Neural progenitor cell (in vitro differentiated cells): ENCODE data around the gene UBE2L3. TPM values are rescaled to one million over a fixed set of nuclear protein-coding genes. Genes with fewer than 3 reads are reported as not detected.
"Not testable (repeated sequence)": the region's sequence is repeated elsewhere in the genome, so short reads cannot be mapped to it uniquely, and the experiment has no call there.

Experiments
- DNase-seq: peaks from one replicate; pipeline ENCODE4 v3.0.0-alpha.2; 2016; ENCODE audit warnings: low spot score
- H2AFZ ChIP-seq: fragments of 200-600 bp; sonication (generic); replicated peaks from 2 replicates; pipeline ENCODE4 v1.6.1; 2016; ENCODE audit warnings: antibody characterized with exemption
- H3F3A ChIP-seq: fragments of 200-600 bp; sonication (generic); 2 replicates; pipeline ENCODE4 v1.6.1; 2016; ENCODE audit warnings: antibody characterized with exemption, low read depth
- H3K27ac ChIP-seq: fragments of 200-600 bp; sonication (generic); 2 replicates; pipeline ENCODE4 v1.5.1; 2016; ENCODE audit warnings: mild to moderate bottlenecking
- H3K27me3 ChIP-seq: fragments of 200-600 bp; sonication (generic); 2 replicates; pipeline ENCODE4 v1.6.1; 2016; ENCODE audit warnings: mild to moderate bottlenecking, moderate library complexity
- H3K36me3 ChIP-seq: fragments of 200-600 bp; sonication (generic); 2 replicates; pipeline ENCODE4 v1.5.1; 2016
- H3K4me1 ChIP-seq: fragments of 200-600 bp; sonication (generic); 2 replicates; pipeline ENCODE4 v1.6.1; 2016; ENCODE audit warnings: mixed run types
- H3K4me2 ChIP-seq: fragments of 200-600 bp; sonication (generic); 2 replicates; pipeline ENCODE4 v1.6.1; 2016
- H3K4me3 ChIP-seq: fragments of 200-600 bp; sonication (generic); 2 replicates; pipeline ENCODE4 v1.5.1; 2016
- H3K79me2 ChIP-seq: fragments of 200-600 bp; sonication (generic); 2 replicates; pipeline ENCODE4 v1.6.1; 2016; ENCODE audit warnings: low read depth
- H3K9ac ChIP-seq: fragments of 200-600 bp; sonication (generic); 2 replicates; pipeline ENCODE4 v1.6.1; 2016
- H3K9me3 ChIP-seq: fragments of 200-600 bp; sonication (generic); 2 replicates; pipeline ENCODE4 v1.5.1; 2016; ENCODE audit warnings: low read depth
- H4K20me1 ChIP-seq: fragments of 200-600 bp; sonication (generic); 2 replicates; pipeline ENCODE4 v1.6.1; 2016; ENCODE audit warnings: low read depth
- H3K27ac Mint-ChIP-seq: 3 replicates; pipeline ENCODE4 v1.8.0; 2021; ENCODE audit warnings: mixed read lengths
- H3K27me3 Mint-ChIP-seq: 2 replicates; pipeline ENCODE4 v1.8.0; 2022; ENCODE audit warnings: low read depth, mild to moderate bottlenecking, inconsistent platforms, moderate library complexity, mixed read lengths; ENCODE audit not compliant: insufficient read depth
- H3K36me3 Mint-ChIP-seq: 3 replicates; pipeline ENCODE4 v1.8.0; 2021; ENCODE audit warnings: mixed read lengths
- H3K4me1 Mint-ChIP-seq: 3 replicates; pipeline ENCODE4 v1.8.0; 2021; ENCODE audit warnings: mixed read lengths
- H3K4me3 Mint-ChIP-seq: 3 replicates; pipeline ENCODE4 v1.8.0; 2021; ENCODE audit warnings: mild to moderate bottlenecking, moderate library complexity, mixed read lengths
- H3K9me3 Mint-ChIP-seq: 3 replicates; pipeline ENCODE4 v1.8.0; 2020; ENCODE audit warnings: mixed read lengths
- CTCF ChIP-seq: fragments of 200-600 bp; sonication (generic); IDR thresholded peaks from 2 replicates; pipeline ENCODE4 v1.5.1; 2017; ENCODE audit warnings: antibody characterized with exemption, mild to moderate bottlenecking
- EZH2 ChIP-seq: fragments of 200-600 bp; sonication (generic); IDR thresholded peaks from 2 replicates; pipeline ENCODE4 v1.6.1; 2017; ENCODE audit warnings: antibody characterized with exemption, mild to moderate bottlenecking, moderate library complexity
- EZH2phosphoT487 ChIP-seq: fragments of 200-600 bp; sonication (generic); IDR thresholded peaks from 2 replicates; pipeline ENCODE4 v1.6.1; 2017; ENCODE audit warnings: antibody characterized with exemption
- total RNA-seq: library from RNA; depleted of rRNA; stranded (reverse); fragments of >200 nt; gene quantifications from 2 replicates; pipeline ENCODE4 v1.2.3, GENCODE V29; 2015; ENCODE audit warnings: low replicate concordance

The UBE2L3 gene
- total RNA-seq, 1 donor from 2014 or later, result 61.2 TPM

- Histone ChIP-seq H3F3A (no peaks in the 10 kb centered on the region), H3K4me3 (no peak overlapping the region), H3K9ac (no peak overlapping the region), H2AFZ (no peak overlapping the region), H3K27ac (no peak overlapping the region), H4K20me1 (peaks cover 96% of the 10 kb centered on the region), H3K79me2 (peaks cover 100% of the 10 kb centered on the region), H3K27me3 (no peaks in the 10 kb centered on the region), H3K4me1 (no peaks in the 10 kb centered on the region), H3K36me3 (no peaks in the 10 kb centered on the region), H3K9me3 (no peaks in the 10 kb centered on the region), H3K4me2 (no peak overlapping the region)
- Mint-ChIP-seq H3K9me3 (no peaks in the 10 kb centered on the region), H3K4me1 (peaks cover 11% of the 10 kb centered on the region), H3K27me3 (peaks cover 2% of the 10 kb centered on the region), H3K27ac (no peak overlapping the region), H3K36me3 (peaks cover 16% of the 10 kb centered on the region), H3K4me3 (no peak overlapping the region)
- no peak for DNase-seq
- TF ChIP-seq EZH2phosphoT487 (no peak), EZH2 (no peak), CTCF (no peak)
Measured at GRCh38 chr22:21603973-21604372, 36.5 kb downstream of the UBE2L3 start.

- H3K4me3 ChIP-seq, result no peak overlapping the region
Measured at GRCh38 chr22:21605887-21606564, 38.5 kb downstream of the UBE2L3 start.

GRCh38 chr22:21606775-21607174 is 39.3 kb downstream of the UBE2L3 start:
- no peaks in the 10 kb centered on the region for H3K27me3 ChIP-seq
- no peak for TF ChIP-seq EZH2phosphoT487
- TF ChIP-seq EZH2, result no peak
- TF ChIP-seq CTCF, result no peak
- H3K9ac ChIP-seq, result no peak overlapping the region
- Mint-ChIP-seq H3K4me1 (peaks cover 6% of the 10 kb centered on the region), H3K9me3 (no peaks in the 10 kb centered on the region), H3K36me3 (peaks cover 20% of the 10 kb centered on the region), H3K27ac (no peak overlapping the region), H3K4me3 (no peak overlapping the region), H3K27me3 (no peaks in the 10 kb centered on the region)
- no peak overlapping the region for H3K4me2 ChIP-seq
- no peaks in the 10 kb centered on the region for H3K36me3 ChIP-seq
- no peaks in the 10 kb centered on the region for H3K4me1 ChIP-seq
- H3K27ac ChIP-seq, result no peak overlapping the region
- H3K9me3 ChIP-seq, result no peaks in the 10 kb centered on the region
- H3K4me3 ChIP-seq, result no peak overlapping the region
- no peak for DNase-seq
- peaks cover 91% of the 10 kb centered on the region for H3K79me2 ChIP-seq
- peaks cover 94% of the 10 kb centered on the region for H4K20me1 ChIP-seq
- H3F3A ChIP-seq, result no peaks in the 10 kb centered on the region
- no peak overlapping the region for H2AFZ ChIP-seq

More at GRCh38 chr22:21605887-21606564, 38.5 kb downstream of the UBE2L3 start:
- Histone ChIP-seq H3K79me2 (peaks cover 96% of the 10 kb centered on the region), H3K36me3 (no peaks in the 10 kb centered on the region), H3K9ac (no peak overlapping the region), H4K20me1 (peaks cover 96% of the 10 kb centered on the region), H3F3A (no peaks in the 10 kb centered on the region), H3K4me1 (no peaks in the 10 kb centered on the region), H3K9me3 (no peaks in the 10 kb centered on the region), H3K4me2 (no peak overlapping the region), H2AFZ (no peak overlapping the region), H3K27me3 (no peaks in the 10 kb centered on the region), H3K27ac (no peak overlapping the region)
- TF ChIP-seq EZH2phosphoT487 (no peak), EZH2 (no peak), CTCF (no peak)
- no peak for DNase-seq
- H3K27ac Mint-ChIP-seq, result peak overlapping the region; percentile 69
- no peaks in the 10 kb centered on the region for H3K9me3 Mint-ChIP-seq
- peaks cover 13% of the 10 kb centered on the region for H3K36me3 Mint-ChIP-seq
- no peaks in the 10 kb centered on the region for H3K27me3 Mint-ChIP-seq
- H3K4me3 Mint-ChIP-seq, result no peak overlapping the region
- peaks cover 6% of the 10 kb centered on the region for H3K4me1 Mint-ChIP-seq

GRCh38 chr22:21609556-21610157 is 42.1 kb downstream of the UBE2L3 start:
- H3K4me1 ChIP-seq, H3K27me3 ChIP-seq, H3K4me2 ChIP-seq, H3K9me3 Mint-ChIP-seq, H3K9me3 ChIP-seq, H3K27ac ChIP-seq, H3K4me3 Mint-ChIP-seq, H3K36me3 ChIP-seq, H3K27ac Mint-ChIP-seq, DNase-seq, H3K4me3 ChIP-seq, H3K27me3 Mint-ChIP-seq, H2AFZ ChIP-seq, H3K9ac ChIP-seq, H3K4me1 Mint-ChIP-seq, H3F3A ChIP-seq: not testable (repeated sequence)
- peaks cover 91% of the 10 kb centered on the region for H4K20me1 ChIP-seq
- peaks cover 87% of the 10 kb centered on the region for H3K79me2 ChIP-seq
- peaks cover 26% of the 10 kb centered on the region for H3K36me3 Mint-ChIP-seq
